Measurements from ENCODE around the gene SCAMP2. TPM values are rescaled to one million over a fixed set of nuclear protein-coding genes. Genes with fewer than 3 reads are reported as not detected.
A peak's percentile ranks its signal among the peaks of the same experiment; 100 is the strongest.
"Not testable (repeated sequence)": the region's sequence is repeated elsewhere in the genome, so short reads cannot be mapped to it uniquely, and the experiment has no call there.

The SCAMP2 gene, protein sequence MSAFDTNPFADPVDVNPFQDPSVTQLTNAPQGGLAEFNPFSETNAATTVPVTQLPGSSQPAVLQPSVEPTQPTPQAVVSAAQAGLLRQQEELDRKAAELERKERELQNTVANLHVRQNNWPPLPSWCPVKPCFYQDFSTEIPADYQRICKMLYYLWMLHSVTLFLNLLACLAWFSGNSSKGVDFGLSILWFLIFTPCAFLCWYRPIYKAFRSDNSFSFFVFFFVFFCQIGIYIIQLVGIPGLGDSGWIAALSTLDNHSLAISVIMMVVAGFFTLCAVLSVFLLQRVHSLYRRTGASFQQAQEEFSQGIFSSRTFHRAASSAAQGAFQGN
- 14.3 and 21.3 TPM in 2 replicates for total RNA-seq (2014; rRNA removed; shearing (Covaris generic))

DNA sequence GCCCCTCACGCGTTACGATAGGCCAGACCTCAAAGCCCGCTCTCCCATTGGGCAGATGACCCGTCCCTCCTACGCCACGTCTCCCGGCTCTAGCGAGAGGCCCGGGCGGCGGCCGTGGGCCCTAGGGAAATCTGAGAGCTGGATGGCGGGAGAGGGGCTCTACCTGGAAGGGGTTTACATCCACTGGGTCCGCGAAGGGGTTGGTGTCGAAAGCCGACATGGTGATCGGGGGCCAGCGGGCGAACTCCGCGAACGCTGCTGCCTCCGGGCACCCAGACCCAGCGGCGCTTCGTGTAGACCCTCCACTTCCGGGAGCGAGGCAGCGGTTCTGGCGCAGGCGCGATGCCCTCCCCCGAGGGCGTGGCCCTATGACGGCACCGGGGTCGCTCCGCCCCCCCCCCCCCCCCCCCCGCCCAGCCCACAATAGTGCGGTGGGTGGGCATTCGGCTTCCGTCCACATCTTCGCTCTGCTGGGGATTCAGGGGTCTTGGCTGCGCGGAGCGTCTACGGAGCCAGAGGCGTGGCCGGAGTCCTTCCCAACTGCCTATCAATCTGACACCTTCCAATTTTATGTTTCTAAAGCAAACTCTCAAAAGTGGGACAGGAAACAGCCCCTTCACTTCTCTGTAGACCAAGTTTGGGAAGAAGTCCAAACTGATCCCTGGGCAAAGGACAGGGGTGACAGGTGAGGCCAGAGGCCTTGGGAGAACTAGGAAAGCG, at the start of gene SCAMP2:
Gene SCAMP2, minus strand, starts transcription at position 330 of the 720 bp plus-strand sequence. Its CDS starts 110 bp downstream, at position 220.
- peak; percentile 94 for DNase-seq (ENCODE audit: low spot score)

DNA sequence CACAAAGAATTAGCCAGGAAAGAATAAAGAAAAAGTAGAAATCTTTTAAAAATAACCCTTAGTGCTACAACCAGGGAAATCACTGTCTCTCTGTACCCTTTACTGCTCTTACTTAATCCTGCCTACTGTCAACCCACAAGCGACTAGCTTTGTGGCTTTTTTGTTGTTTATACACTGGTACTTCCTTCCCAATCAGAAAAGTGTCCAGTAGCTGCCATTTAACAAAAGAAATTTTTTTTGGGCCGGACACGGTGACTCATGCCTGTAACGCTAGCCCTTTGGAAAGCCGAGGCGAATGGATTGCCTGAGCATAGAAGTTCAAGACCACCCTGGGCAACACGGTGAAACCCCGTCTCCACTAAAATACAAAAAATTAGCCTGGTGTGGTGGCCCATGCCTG, 47.3 kb upstream of the SCAMP2 start:
- DNase-seq (ENCODE audit: low spot score): peak; percentile 78

DNA sequence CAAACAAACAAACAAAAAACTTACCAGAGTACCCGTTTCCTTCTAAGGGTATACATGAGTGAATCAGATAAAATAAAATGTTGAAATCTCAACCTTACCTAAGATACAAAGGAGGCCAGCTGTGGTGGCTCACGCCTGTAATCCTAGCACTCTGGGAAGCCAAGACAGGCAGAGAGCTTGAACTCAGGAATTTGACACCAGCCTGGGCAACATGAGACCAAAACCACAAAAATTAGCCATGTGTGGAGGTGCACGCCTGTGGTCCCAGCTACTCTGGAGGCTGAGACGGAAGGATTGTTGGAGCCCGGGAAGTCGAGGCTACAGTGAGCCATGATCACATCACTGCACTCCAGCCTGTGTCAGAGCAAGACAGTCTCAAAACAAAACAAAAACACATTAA, 44.5 kb upstream of the SCAMP2 start:
- no peak for DNase-seq (ENCODE audit: low spot score)

DNA sequence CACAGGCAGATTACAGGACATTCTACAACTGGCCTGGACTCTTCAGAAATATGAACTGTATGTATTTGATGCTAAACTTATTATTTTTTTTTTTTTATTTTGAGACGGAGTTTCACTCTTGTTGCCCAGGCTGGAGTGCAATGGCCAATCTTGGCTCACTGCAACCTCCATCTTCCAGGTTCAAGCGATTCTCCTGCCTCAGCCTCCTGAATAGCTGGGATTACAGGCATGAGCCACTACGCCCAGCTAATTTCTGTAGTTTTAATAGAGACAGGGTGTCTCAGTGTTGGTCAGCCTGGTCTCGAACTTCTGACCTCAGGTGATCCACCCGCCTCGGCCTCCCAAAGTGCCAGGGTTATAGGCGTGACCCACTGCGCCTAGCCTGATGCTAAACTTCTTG, 40.6 kb upstream of the SCAMP2 start:
- not testable (repeated sequence) for DNase-seq (ENCODE audit: low spot score)

DNA sequence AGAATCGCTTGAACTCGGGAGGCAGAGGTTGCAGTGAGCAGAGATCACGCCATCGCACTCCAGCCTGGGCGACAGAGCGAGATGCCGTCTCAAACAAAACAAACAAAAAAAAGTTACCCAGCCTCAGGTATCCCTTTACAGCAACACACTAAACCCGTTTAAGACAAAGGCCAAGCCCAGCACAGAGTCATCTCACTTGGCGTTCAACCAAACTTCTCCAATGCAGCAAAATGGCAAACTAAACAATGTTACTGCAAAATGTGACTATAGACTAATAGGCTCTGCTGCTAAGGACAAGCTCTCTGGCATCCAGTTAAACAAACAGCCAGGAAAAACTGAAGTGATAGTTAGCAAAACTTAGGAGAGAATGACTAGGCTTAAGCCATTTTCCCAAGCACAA, 39.9 kb upstream of the SCAMP2 start:
- DNase-seq (ENCODE audit: low spot score): no peak

DNA sequence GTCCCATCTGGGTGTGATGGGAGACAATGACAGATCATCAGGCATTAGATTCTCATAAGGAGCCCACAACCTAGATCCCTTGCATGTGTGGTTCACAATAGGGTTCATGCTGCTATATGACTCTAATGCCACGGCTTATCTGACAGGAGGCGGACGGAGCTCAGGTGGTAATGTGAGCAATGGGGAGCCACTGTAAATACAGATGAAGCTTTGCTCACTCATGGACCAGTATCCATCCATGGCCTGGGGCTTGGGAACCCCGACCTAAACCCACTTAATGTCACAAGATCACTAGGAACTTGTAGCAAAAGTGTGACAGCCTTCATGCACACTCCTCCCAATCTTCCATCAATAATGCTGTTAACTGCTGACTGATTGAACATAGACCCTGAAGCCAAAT, 35.5 kb upstream of the SCAMP2 start:
- DNase-seq (ENCODE audit: low spot score): no peak

DNA sequence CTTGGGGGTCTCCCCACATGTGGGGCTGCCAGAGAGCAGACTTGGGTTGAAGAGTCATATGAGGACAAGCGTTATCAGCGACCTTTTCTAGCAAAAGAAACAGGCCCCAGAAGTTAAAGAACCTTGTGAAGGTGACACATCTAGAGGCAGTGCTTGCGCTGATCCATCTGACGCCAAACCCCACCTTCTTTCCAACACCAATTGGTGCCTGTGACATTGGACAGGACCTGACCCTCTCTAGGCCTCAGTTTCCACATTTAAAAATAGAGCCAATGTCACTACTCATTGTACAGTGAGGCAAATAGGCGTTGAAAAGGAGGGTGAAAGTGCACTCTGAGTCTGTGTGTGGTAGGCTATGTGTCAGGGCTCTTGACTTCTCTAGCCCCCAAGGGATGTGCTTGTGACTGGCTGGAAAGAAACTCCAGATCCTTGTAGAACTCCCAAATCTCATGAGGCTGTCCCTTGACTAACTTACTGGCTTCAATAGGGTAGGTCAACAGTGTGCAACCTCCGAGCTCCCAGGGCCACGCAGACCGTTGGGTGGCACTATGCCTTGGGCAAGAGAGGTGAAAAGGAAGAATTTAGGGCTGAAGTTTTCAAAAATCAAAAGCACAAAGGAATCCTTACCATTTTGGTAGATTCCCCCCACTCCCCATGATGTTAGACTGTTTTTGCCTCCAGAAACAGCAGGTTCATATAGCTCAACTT, 34.2 kb upstream of the SCAMP2 start:
- no peak for DNase-seq (ENCODE audit: low spot score)

DNA sequence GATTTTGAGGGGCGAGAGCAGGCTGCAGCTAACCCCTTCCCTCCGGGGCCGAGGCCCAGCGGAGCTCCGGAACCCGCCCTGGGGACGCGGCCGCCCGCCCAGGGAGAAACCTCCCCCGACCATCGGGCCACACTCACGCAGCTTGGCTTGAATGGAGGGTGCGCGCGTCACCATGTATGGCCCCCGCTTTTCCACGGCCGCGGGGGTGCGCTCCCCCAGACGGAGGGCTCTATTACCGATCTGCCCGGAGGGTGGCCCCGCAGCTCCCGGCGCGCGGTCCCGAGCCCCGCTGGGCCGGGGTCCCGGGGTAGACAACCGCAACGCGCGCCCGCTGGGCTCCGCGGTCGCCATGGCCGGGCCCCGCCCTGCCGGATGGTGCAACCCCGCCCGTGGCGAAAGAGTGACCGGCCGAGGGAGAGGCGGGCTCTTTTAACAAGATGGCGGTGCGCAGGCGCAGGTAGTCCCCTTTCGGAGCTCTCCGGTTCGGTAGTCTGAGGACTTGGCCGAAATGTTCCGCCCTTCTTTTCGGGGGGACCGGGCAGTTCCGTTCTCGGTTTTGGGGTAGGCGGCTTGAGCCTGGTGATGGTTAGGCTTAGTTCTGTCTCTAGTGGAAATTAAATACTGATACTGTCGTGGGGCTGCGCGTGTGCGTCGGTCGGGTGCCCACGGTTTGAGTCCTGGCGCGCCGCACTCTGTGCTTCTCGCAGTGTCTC, 33.4 kb upstream of the SCAMP2 start, which contains the start of gene FAM219B:
Gene FAM219B, minus strand, starts transcription at position 402 of the 713 bp plus-strand sequence. Its CDS starts 51 bp downstream, at position 351.
- peak; percentile 75 for DNase-seq (ENCODE audit: low spot score)

DNA sequence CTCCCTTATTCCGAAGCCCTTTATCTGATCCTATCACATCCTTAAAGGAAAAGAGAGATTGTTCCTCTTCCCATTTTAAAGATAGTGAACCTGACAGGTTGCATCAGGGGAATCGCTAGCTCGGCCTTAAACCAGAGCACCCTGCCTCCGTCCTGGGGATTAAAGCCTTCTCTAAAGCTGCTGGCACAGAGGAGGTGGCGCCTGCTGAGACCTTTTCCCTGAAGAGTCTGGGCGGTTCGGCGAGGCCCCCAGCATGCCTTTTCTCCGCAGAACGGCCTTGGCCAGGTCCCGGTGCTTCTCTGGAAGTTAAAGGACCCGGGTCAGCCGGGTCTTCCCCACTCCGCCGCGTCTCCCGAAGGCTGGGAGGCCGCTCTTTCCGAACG, 32.9 kb upstream of the SCAMP2 start:
- no peak for DNase-seq (ENCODE audit: low spot score)

DNA sequence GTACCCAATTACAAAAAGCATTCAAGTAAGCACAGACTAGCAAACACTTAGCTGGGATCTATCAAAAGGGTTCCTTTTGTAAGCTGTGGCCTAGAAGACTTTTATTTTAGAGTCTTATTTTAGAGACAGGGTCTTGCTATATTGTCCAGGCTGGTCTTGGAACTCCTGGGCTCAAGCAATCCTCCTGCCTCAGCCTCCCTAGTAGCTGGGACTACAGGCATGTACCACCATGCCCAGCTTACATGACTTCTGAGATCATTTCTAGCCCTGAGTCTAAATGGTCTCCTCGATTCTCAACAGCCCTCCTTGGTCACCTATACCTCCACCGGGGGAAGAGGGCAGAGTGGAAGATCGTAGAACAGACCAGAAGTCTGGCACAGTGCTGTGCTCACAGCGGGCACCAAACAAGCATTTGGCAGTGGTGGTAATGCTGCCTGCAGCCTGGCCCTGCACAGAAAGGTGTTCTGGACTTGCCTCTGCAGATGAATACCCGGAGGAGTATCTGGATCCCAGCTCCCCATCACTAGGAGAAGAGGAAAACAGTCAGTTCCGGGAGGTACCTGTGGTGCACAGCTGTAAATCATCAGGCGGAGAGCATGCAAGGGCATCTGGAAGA, 31.1 kb upstream of the SCAMP2 start:
- DNase-seq (ENCODE audit: low spot score): no peak

DNA sequence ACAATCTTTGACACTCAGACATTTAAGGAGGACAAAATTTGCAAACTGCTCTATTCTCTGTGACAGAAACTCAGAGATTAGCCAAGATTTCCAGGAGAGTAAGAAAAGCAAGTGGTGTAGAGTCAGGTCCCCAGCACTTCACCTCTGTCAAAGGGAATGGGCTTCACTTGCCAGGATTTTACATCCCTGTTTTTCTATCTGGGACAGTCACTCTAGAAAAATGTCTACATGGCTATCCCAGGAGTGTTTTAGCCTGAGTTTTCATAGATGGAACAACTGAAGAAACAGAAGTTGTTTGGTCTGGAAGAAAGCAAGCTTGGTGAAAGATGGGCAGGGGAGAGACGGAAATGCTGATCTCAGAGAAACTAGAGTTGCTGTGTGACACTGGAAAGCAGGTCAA, 30.5 kb upstream of the SCAMP2 start:
- no peak for DNase-seq (ENCODE audit: low spot score)

DNA sequence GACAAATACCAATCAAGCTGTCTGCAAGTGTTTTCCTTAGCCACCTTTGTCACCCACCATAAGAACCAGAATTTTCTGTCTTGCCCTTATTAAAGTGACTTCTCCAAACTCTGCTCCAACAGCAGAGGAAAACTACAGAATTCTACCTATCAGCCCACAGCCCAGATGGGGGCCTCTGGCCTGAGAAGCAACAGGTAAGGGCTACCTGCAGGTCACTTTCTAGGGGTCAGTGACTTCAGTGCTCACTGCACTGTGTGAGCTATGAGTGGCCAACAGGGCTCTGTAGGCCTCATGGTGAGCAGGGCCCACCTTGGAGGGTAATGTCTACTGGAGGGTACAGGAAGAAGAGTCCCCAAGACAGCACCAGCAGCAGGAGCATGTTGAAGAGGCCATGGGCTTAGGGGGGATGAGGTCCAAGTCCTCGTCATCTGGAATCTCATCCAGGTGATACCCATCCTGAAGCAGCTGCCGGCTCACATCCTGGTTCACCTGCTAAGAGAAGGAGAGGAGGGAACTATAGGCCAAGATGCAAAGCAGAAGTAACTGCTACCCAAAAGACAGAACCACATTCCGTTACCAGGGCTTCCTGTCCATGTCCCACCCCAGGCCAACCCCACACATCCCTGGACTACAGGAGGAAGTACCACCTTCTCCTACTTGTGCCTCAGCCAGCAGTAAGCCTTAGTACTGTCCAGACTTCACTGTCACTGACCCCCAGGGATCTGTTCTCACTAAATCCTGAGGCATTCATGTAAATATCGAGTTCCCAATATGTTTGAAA, 29.3 kb upstream of the SCAMP2 start:
- DNase-seq (ENCODE audit: low spot score): no peak

DNA sequence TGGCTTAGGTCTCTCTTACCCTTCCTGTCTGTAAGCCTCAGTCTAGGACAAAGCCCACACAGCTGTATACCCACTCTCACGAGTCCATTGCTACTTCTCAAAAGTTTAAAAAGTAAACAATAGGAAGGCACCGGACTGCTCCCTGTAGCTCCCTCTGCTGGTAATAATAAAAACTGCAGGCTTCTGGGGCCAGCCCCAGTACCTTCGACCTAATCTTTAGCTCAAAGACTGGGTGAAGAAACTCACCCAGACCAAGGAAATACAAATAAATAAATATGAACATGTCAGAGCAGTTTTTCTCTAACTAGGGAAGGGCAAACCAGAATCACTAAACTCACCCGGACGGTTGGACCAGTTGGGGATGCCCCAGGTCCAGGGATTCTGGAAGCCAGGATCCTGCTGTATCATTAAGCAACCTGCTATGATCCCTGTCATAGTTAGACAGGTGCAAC, 28.5 kb upstream of the SCAMP2 start:
- no peak for DNase-seq (ENCODE audit: low spot score)

DNA sequence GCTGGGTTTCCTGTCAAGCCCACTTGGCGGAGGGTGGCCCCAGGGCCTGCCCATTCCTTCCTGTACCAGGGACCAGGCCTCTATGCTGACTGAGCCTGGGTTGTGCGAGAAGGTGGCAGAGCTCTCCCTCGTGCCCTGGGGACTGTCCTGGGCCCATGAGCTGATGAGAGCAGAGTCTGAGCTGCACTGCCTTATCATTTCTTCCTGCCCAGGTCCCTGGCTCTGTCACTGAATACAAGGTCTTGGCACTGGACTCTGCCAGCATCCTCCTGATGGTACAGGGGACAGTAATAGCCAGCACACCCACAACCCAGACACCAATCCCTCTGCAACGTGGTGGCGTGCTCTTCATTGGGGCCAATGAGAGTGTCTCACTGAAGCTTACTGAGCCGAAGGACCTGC, 24.1 kb upstream of the SCAMP2 start:
- DNase-seq (ENCODE audit: low spot score): no peak

DNA sequence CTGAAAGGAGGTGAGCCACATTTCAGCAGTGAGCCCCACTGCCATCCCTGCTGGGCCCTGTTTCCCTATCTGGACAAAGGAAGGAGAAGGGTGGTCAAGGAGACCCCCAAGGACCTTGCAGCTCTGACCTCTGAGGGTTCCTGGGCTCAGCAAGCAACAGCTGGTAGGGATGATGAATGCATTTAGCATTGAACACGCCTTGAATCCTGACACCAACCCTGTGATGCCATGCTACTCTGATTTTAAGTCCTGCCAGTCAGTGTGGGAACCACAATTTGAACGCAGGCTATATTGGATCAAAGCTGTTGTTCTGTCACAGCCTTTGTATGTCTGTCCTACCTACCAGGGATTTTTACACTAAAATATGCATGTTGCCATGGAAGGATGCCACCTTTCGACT, 23.2 kb upstream of the SCAMP2 start:
- DNase-seq (ENCODE audit: low spot score): no peak

DNA sequence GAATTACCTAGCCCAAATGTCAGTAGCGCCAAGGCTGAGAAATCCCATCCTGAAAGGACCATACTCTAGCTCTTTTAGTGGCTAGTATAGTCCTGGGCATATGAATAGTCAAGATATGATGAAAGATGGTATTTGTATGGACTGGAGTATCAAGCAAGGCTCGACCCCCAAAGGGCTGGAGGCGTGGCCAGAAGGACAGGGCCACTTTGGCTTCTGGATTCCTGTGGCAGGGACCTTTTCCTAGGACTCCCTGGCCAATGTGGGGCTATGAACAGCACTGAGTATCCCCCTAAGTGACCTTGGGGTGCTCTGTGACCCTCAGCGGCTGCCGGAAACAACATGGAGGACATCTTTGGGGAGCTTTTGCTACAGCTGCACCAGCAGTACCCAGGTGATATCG, 22.7 kb upstream of the SCAMP2 start:
- DNase-seq (ENCODE audit: low spot score): no peak

DNA sequence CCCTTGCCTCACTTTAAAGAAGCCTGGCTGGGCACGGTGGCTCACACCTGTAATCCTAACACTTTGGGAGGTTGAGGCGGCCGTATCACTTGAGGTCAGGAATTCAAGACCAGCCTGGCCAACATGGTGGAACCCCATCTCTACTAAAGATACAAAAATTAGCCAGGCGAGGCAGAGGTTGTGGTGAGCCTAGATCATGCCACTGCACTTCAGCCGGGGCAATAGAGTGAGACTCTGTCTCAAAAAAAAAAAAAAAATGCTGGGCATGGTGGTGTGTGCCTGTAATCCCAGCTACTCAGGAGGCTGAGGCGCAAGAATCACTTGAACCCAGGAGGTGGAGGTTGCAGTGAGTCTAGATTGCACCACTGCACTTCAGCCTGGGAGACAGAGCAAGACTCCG, 21.2 kb upstream of the SCAMP2 start:
- not testable (repeated sequence) for DNase-seq (ENCODE audit: low spot score)

DNA sequence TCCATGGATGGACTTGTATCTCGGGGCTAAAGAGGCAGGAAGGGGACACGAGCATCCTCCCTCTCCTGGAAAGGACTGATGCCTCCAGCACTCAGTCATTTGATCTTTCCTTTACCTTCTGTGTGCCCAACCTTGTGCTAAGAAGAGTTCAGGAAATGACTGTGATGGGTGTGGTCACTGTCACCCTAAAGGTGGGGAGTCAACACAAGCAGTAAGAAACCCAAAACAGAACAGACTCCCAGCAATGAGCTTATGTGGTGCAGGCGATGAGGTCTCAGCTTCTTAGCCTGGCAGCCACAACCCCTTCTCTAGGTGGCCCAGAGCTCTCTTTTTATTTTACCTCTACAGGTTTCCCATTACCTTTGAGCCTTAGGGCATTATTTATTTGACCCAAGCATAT, 20.5 kb upstream of the SCAMP2 start:
- DNase-seq (ENCODE audit: low spot score): no peak

DNA sequence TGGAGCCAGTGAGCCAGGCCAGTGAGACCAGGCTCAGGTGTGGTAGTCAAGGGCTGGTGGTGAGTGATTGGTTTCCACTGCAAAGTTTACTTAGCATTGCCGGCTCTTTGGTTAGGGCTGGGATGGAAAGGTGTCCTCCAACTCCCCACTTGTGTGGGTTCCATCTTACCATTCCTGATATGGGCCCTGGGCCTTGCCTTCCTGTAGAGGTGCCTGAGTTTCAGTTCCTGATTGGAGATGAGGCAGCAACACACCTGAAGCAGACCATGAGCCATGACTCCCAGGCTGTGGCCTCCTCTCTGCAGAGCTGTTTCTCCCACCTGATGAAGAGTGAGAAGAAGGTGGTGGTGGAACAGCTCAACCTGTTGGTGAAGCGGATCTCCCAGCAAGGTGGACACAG, 19.8 kb upstream of the SCAMP2 start:
- DNase-seq (ENCODE audit: low spot score): no peak

DNA sequence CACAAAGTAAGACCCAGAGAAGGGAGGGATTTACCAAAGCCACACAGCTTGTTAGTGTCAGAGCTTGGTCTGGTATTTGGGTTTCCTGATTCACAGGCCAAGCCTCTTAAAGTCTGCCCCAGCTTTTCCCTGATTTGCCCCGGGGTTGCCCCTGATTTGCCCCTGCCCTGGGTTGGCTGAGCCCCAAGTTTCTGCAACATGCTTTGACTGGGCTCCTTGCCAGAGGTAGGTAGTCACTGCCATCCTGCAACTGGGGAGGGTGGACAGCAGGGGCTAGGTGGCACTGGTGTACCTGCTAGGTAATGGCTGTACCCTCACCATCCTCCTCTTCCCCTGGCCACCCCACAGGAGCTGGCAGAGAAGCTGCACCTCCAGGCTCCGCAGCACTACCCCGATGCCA, 19.1 kb upstream of the SCAMP2 start:
- no peak for DNase-seq (ENCODE audit: low spot score)

DNA sequence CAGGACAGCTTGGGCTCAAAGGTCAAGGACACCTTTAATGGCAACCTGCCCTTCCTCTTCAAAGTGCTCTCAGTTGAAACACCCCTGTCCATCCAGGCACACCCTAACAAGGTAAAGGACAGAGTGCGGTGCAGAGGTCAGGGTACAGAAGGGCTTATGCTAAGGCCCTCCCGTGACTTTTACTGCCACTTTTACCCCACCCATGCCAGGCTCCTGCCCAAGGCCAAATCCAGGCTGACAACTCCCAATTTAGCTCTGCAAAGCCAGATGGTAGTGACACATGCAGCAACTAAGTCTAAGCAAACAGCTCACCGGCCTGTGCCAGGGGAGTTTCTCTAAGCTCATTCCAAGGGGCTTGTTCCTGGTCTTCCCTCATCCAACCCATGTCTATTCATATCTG, 18.3 kb upstream of the SCAMP2 start:
- no peak for DNase-seq (ENCODE audit: low spot score)

All from H4 (cell line).